ENCODE data around the gene RPS3A.

The RPS3A gene

DNA sequence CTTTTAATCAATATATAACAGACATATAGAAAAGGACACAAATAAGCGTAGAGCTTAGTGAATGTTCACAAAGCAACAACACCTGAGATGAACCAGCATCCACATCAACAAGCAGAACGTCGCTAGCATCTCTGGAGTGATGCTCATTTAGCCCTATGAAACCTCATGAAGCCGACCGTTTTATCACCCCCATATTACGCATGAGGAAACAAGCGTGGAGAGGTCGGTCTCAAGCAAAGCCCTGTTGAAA lies 524 bp upstream of the RPS3A start:
- H3K4me3 ChIP-seq (ENCODE audit: low read depth, low read length), result peak overlapping the region; percentile 100
- DNase-seq (ENCODE audit: low read depth), result no peak
- TF ChIP-seq CTCF (IDR thresholded peaks at IDR 0.05; ENCODE audit: low read depth, low read length, missing control alignments), result no peak
- in situ Hi-C loops (cut with HindIII; ENCODE audit: low sequenced_read_pairs), result no loop called here

DNA sequence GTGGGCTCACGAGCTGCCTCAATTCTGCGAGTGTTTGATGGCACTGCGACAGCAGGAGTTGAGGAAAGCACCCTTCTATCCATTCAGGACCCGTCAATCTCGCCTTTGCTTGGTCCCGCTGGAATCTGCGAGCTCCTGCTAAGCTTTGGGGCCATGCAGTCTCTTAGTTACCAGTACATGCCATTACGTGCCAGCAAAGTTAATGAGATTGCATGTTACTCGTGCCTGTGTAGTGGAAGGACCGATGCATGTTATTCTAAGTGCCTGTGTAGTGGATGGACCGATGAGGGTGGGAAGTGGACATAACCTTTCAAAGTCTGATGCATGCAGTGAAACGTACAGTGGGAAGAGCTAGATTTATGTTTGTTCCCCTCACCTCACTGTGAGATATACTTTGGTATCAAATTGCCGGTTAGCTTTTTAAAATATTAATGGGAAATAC lies 569 bp downstream of the RPS3A start:
- in situ Hi-C loops (cut with HindIII; ENCODE audit: low sequenced_read_pairs), result loop anchor here (25.0 kb wide), 1 partner anchor 512 kb away; no protein-coding TSS in a partner anchor
- no peak for TF ChIP-seq CTCF (IDR thresholded peaks at IDR 0.05; ENCODE audit: low read depth, low read length, missing control alignments)
- DNase-seq (ENCODE audit: low read depth), result no peak
- H3K4me3 ChIP-seq (ENCODE audit: low read depth, low read length), result peak overlapping the region; percentile 100

- no peak for TF ChIP-seq CTCF (IDR thresholded peaks at IDR 0.05; ENCODE audit: low read depth, low read length, missing control alignments)
- DNase-seq (ENCODE audit: low read depth), result no peak
- peak overlapping the region; percentile 100 for H3K4me3 ChIP-seq (ENCODE audit: low read depth, low read length)
- in situ Hi-C loops (cut with HindIII; ENCODE audit: low sequenced_read_pairs), result loop anchor here (25.0 kb wide), 1 partner anchor 512 kb away; no protein-coding TSS in a partner anchor
Observed at GRCh38 chr4:151100531-151100930, 1.1 kb downstream of the RPS3A start.

GRCh38 chr4:151103758-151104157 lies 4.3 kb downstream of the RPS3A start:
- no peak for DNase-seq (ENCODE audit: low read depth)
- no peak overlapping the region for H3K4me3 ChIP-seq (ENCODE audit: low read depth, low read length)
- TF ChIP-seq CTCF (IDR thresholded peaks at IDR 0.05; ENCODE audit: low read depth, low read length, missing control alignments), result no peak
- in situ Hi-C loops (cut with HindIII; ENCODE audit: low sequenced_read_pairs), result loop anchor here (25.0 kb wide), 1 partner anchor 509 kb away; no protein-coding TSS in a partner anchor

DNA sequence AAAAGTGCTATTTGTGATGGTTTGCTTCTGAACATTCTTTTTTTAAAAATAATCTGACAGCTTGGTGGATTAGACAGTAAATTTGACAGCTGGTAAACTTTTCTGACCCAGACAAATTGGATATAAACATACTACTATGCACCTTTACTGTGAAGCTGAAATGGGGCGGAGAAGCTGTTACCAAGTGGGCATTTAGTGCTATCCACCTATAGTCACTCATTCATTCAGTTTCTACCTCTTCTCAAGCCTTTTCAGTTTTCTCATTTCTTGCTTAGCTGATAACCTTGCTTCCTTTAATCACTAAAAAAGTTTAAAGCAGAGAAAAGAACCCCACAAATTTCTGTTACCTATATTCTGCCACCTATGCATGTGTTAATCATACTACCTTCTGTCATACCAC lies 5.2 kb downstream of the RPS3A start:
- in situ Hi-C loops (cut with HindIII; ENCODE audit: low sequenced_read_pairs), result loop anchor here (25.0 kb wide), 1 partner anchor 508 kb away; no protein-coding TSS in a partner anchor
- DNase-seq (ENCODE audit: low read depth), result no peak
- no peak overlapping the region for H3K4me3 ChIP-seq (ENCODE audit: low read depth, low read length)
- no peak for TF ChIP-seq CTCF (IDR thresholded peaks at IDR 0.05; ENCODE audit: low read depth, low read length, missing control alignments)

- no peak overlapping the region for H3K4me3 ChIP-seq (ENCODE audit: low read depth, low read length)
- TF ChIP-seq CTCF (IDR thresholded peaks at IDR 0.05; ENCODE audit: low read depth, low read length, missing control alignments), result no peak
- in situ Hi-C loops (cut with HindIII; ENCODE audit: low sequenced_read_pairs), result loop anchor here (25.0 kb wide), 1 partner anchor 507 kb away; no protein-coding TSS in a partner anchor
- no peak for DNase-seq (ENCODE audit: low read depth)
Observed at GRCh38 chr4:151105454-151106032, 6.1 kb downstream of the RPS3A start.

Data from astrocyte of the cerebellum (primary cell).